Epithelial cell of alveolus of lung (primary cell): ENCODE measurements around the gene PRPF31. TPM values are rescaled to one million over a fixed set of nuclear protein-coding genes. Genes with fewer than 3 reads are reported as not detected.

Source experiments
- total RNA-seq: library from RNA; depleted of rRNA; stranded (reverse); fragments of >200 nt; gene quantifications from 2 replicates; pipeline ENCODE4 v1.2.1, GENCODE V29; 2015

The PRPF31 gene, protein sequence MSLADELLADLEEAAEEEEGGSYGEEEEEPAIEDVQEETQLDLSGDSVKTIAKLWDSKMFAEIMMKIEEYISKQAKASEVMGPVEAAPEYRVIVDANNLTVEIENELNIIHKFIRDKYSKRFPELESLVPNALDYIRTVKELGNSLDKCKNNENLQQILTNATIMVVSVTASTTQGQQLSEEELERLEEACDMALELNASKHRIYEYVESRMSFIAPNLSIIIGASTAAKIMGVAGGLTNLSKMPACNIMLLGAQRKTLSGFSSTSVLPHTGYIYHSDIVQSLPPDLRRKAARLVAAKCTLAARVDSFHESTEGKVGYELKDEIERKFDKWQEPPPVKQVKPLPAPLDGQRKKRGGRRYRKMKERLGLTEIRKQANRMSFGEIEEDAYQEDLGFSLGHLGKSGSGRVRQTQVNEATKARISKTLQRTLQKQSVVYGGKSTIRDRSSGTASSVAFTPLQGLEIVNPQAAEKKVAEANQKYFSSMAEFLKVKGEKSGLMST
- 72.5 and 75.6 TPM in 2 replicates for total RNA-seq

GRCh38 chr19:54115109-54116063 is at the start of gene PRPF31, which contains the start of gene TFPT:
Gene PRPF31, plus strand, starts transcription at chr19:54115754. Its CDS starts 2,525 bp downstream, at chr19:54118279.
Gene TFPT, minus strand, starts transcription at chr19:54115657. Its CDS starts 388 bp downstream, at chr19:54115269.

DNA sequence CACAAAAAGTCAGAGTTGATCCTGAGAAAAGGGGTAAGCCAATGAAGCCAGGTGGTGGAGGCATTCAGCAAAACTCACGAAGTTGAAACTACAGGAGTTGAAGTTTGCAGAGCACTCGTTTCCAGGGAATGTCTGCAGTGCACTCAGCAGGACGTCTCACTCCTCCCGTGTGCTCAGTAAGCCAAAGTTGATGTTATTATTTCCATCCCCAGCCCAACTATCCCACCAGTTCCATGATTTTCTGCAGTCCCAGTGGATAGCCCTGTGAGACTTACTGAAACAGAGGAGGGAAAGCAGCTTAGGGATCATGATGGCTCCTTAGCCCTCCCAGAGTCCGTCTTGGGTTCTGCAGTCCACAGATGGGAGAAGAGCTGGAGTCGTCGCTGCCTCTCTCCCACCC is 34.5 kb upstream of the PRPF31 start, which contains the start of gene TARM1:
TSS of gene TARM1 (minus strand) at position 334 of the 400 bp plus-strand sequence. CDS start at position 309, 25 bp downstream.

GRCh38 chr19:54100561-54100960 is 15.0 kb upstream of the PRPF31 start, which contains the start of gene OSCAR:
Gene OSCAR, minus strand, starts transcription at chr19:54100803. Its CDS starts 11 bp downstream, at chr19:54100792.

DNA sequence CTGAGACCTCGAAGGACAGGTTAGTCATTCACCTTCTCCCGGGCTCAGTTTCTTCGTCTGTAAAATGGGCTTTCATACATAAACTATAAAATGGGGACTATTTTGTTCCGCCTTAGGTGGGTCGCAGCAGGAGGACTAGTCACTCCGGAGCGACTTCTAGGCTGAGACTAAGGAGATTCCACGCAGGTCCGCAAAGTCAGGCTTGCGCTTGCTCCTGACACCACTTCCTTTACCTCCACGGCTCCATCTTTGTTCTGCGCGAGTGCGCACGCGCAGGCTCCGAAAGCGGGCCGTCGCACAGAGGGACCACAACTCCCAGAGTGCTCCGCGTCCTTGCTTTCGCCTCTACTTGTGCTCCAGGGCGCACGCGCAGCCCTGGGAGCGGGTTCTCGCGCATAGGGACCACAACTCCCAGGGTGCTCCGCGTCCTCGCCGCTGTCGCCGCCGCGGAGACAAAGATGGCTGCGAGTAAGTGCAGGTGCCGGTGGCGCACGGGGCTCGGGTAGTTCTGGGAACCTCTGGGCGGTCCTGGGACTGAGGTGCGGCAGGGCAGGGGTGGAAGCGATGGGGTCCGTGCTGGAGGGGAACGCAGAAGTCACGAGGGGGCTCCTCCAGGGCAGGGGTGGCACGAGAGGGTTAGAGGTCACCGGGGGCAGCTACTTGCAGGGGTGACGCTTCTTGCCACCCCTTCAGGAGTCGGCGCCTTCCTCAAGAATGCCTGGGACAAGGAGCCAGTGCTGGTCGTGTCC is 13.0 kb upstream of the PRPF31 start, which contains the start of gene NDUFA3:
TSS of gene NDUFA3 (plus strand) at position 435 of the 749 bp plus-strand sequence. CDS start at position 459, 24 bp downstream.

GRCh38 chr19:54137699-54138488 is 22.3 kb downstream of the PRPF31 start, which contains the start of gene CNOT3:
Gene CNOT3, plus strand, starts transcription at chr19:54137762. Its CDS starts 5,217 bp downstream, at chr19:54142979.

DNA sequence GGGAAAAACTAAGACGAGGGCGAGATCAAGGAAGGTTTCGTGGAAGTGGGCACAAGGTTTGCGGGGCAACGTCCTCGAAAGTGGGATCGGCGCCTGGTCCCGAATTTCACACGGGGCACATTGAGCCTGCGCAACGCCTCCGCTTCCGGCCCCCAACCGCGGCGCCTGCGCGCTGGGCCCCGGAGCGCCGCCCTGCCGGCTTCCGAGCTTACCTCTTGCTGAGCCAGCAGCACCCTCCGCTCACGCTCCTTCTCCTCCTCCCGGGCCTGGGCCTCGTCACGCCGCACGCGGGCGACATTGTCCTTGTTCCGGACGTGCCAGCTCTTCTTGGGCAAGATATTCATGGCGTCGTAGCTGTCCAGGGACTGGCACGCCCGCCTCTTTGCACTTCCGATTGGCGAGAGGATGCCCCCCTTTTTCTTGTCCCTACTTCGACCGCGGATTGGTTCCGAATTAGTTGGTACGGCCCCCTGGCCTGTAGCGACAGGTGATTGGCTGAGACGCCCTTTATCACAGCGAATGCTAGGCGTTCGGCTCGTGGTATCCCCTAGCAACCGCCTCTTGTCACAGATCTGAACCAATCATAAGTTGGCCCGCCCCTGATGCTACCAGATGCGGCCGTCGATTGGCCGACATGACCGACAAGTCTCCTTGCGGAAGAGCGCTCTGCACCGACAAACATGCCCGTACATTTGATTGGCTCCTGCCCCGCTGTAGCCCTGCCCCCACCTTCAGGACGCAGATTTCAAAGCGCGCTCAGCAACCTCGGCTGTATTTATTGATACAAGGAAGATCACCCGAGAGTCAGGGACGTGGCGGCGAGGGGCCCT is 44.0 kb downstream of the PRPF31 start, which contains the start of gene LENG1:
TSS of gene LENG1 (minus strand) at position 370 of the 830 bp plus-strand sequence. CDS start at position 344, 26 bp downstream.

GRCh38 chr19:54172471-54173358 is 57.2 kb downstream of the PRPF31 start, which contains the start of gene TMC4:
Gene TMC4, minus strand, starts transcription at chr19:54173160. Its CDS starts 43 bp downstream, at chr19:54173117.

Other genes with a start within 250 kb of the PRPF31 start
- gene MYADM, start 247.9 kb upstream of the PRPF31 start, total RNA-seq = 46.7 and 102 TPM in 2 replicates
- under 0.01 TPM in 1 of 2 replicates, not detected in the other for gene PRKCG, start 233.6 kb upstream of the PRPF31 start, total RNA-seq
- 4.7 and 8.8 TPM in 2 replicates for gene CACNG7, start 206.5 kb upstream of the PRPF31 start, total RNA-seq
- 0.52 and 0.56 TPM in 2 replicates for gene CACNG8, start 152.8 kb upstream of the PRPF31 start, total RNA-seq
- gene CACNG6, start 124.1 kb upstream of the PRPF31 start, total RNA-seq = 3.6 and 6.7 TPM in 2 replicates
- gene VSTM1, start 51.9 kb upstream of the PRPF31 start, total RNA-seq = not detected in 2 replicates
- not detected in 2 replicates for gene TARM1, start 34.4 kb upstream of the PRPF31 start, total RNA-seq
- 1.0 TPM in 1 of 2 replicates, not detected in the other for gene OSCAR, start 15.0 kb upstream of the PRPF31 start, total RNA-seq
- gene NDUFA3, start 12.9 kb upstream of the PRPF31 start, total RNA-seq = 47.6 and 138 TPM in 2 replicates
- gene TFPT, start 97 bp upstream of the PRPF31 start, total RNA-seq = 21.6 and 33.9 TPM in 2 replicates
- gene CNOT3, start 22.0 kb downstream of the PRPF31 start, total RNA-seq = 15.9 and 29.4 TPM in 2 replicates
- 7.8 and 8.5 TPM in 2 replicates for gene LENG1, start 44.0 kb downstream of the PRPF31 start, total RNA-seq
- gene TMC4, start 57.4 kb downstream of the PRPF31 start, total RNA-seq = 3.9 TPM in 1 of 2 replicates, not detected in the other
- 139 and 146 TPM in 2 replicates for gene MBOAT7, start 73.8 kb downstream of the PRPF31 start, total RNA-seq
- gene TSEN34, start 75.6 kb downstream of the PRPF31 start, total RNA-seq = 112 and 138 TPM in 2 replicates
- 2,860 and 3,258 TPM in 2 replicates for gene RPS9, start 85.1 kb downstream of the PRPF31 start, total RNA-seq
- not detected in 2 replicates for gene LILRB3, start 107.3 kb downstream of the PRPF31 start, total RNA-seq
- gene LILRA6, start 127.0 kb downstream of the PRPF31 start, total RNA-seq = not detected in 2 replicates
- not detected in 2 replicates for gene LILRB5, start 141.5 kb downstream of the PRPF31 start, total RNA-seq
- not detected in 2 replicates for gene LILRB2, start 165.4 kb downstream of the PRPF31 start, total RNA-seq
- gene LILRA5, start 197.4 kb downstream of the PRPF31 start, total RNA-seq = not detected in 2 replicates
- not detected in 2 replicates for gene LILRA4, start 223.4 kb downstream of the PRPF31 start, total RNA-seq
- gene LAIR1, start 249.2 kb downstream of the PRPF31 start, total RNA-seq = 0.08 TPM in 1 of 2 replicates, not detected in the other